ENCODE data around the gene STXBP1.

DNA sequence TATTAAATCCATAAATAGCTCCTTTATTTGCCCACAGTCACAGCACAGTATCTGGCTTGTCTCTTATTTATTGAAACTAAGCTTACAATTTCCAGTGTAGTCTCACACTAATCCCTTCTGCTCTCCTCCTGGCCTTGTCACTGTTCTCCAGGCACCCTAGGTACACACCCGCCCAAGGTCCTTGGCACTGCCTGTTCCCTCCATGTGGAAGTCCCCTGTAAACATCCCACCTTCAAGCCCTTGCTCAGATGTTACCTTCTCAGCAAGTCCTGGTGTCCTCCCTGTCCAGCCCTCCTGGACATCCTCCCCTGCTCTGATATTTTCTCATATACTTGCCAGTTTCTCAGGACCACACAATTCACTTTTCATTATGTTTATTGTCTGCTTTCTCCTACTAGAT, 50.5 kb downstream of the STXBP1 start:
- TF ChIP-seq, protein P1, sequence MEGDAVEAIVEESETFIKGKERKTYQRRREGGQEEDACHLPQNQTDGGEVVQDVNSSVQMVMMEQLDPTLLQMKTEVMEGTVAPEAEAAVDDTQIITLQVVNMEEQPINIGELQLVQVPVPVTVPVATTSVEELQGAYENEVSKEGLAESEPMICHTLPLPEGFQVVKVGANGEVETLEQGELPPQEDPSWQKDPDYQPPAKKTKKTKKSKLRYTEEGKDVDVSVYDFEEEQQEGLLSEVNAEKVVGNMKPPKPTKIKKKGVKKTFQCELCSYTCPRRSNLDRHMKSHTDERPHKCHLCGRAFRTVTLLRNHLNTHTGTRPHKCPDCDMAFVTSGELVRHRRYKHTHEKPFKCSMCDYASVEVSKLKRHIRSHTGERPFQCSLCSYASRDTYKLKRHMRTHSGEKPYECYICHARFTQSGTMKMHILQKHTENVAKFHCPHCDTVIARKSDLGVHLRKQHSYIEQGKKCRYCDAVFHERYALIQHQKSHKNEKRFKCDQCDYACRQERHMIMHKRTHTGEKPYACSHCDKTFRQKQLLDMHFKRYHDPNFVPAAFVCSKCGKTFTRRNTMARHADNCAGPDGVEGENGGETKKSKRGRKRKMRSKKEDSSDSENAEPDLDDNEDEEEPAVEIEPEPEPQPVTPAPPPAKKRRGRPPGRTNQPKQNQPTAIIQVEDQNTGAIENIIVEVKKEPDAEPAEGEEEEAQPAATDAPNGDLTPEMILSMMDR (conservative IDR thresholded peaks at IDR 0.05; ENCODE audit: low read depth, low read length): no peak
- no peak for TF ChIP-seq POLR2A (IDR thresholded peaks at IDR 0.05; ENCODE audit: low read depth, low read length)
